HG03457 (cell line): Measurements from ENCODE around the gene ZNF672.

ENCODE experiments used
- ATAC-seq: cut with Tn5 transposase; IDR thresholded peaks from one replicate; pipeline ENCODE4 v1.9.1; 2021; ENCODE audit warnings: moderate number of reproducible peaks; ENCODE audit not compliant: unreplicated experiment

The ZNF672 gene

DNA sequence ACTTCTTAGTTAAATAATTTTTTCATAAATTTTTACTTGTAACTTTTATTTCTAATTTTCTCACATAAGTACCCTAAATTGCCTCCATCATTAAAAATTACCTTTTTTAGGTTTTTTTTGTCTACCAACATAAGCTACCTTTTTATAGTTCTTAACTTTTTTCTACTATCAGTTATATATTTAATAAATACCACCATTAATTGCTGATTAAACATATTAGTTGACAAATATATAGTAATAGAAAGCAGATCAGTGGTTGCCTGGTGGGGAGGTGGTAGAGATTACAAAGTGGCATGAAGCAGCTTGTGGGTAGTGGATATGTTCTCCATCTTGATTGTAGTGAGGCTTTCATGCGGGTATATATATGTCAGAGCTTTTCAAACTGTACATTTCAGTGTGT is 6.2 kb upstream of the ZNF672 start:
- ATAC-seq, result no peak

DNA sequence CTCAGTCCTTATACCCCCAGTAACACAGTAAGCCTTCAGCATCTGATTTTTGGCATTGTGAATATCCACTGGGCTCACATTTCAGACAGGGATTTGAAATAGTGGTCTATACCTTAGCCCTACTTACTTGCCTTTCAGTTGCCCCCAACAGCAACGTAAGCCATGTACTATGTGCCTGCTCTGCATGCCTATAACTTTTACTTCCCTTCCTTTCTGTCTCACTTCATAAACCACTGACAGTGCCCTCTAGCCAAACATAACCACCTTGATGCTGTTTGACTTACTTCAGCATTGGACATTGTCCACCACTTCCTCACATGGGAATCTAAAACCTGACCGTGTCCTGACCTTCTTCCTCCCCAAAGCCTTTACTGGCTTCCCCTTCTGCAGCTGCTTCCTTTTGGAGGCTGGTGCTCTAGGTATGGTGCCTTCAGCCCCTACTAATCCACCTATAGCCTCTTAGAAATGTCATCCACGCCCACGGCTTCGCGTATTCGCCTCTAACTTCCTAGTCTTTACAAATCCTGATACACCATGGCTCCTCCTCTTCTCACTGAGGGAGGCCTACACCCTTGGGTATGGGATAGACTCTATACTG is 3.6 kb upstream of the ZNF672 start:
- ATAC-seq, result no peak

DNA sequence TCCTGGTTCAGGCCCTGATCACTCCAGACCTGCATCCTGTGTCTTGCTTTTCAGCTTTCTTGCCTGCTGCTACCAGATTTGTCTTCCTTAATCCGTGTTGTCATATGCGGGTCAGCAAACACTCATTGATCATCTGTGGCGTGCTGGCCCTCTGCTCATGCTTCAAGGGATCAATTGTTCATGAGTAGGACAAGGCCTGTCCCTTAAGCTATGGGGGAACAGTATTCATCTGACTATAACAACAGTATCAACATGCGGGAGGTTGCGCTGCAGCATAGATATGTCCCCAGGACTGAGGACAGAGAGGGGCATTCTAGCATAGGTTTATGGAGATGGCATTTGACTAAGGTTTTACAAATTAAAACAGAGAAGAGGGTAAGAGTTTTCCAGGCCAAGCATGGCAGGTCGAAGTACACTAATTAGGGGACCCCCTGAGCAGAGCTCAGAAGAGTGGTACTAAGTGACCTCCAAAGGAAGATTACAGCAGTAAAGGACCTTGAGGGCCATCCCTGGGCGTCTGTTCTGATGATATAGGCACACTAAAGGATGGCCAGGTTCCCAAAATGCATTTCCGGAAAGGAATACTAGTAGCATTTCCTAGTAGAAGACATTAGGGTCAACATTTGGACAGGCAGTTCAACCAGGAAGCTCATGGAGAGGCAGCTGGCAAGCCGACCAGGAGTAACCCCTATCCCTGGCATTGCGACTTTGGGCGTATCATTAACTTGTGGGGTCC is 811 bp upstream of the ZNF672 start:
- no peak for ATAC-seq

DNA sequence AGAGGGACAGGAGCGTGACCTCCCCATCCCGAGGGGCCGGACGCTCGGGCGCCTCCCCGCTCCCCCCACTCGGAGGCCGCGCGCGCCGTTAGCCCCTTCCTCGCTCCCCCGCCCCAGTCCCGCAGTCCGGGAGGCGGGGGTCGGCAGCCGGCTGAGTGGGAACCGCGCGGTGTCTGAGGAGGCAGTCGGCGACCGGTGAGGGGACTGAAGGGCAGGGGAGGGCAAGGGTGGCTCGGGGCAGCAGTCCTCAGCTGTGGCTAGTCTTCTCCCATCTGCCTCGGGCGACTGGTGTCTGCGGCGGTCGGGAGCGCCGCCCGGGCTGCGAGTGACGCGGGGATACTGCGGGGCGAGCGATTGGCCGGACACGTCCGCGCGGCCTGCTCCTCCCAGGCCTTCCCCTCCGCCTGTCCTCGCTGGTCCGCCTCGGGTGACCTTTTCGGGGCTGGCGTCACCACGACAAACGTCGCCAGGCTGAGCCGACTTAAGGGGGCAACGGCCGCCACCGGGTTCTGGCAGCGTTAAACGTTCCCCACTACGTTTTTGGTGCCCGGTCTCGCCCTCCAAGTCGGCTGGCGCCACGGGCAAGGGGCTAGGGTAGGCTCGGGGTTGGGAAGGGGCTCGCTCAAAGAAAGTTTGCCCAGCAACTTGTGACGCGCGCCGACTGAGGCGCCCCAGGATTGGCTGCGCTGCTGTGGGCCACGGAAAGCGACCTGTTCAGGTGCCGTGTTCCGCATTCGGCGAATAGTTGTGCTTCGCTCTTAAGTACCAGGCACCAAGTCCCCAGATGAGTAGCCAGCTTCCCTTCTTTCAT is 538 bp downstream of the ZNF672 start:
- peak; percentile 59 for ATAC-seq

DNA sequence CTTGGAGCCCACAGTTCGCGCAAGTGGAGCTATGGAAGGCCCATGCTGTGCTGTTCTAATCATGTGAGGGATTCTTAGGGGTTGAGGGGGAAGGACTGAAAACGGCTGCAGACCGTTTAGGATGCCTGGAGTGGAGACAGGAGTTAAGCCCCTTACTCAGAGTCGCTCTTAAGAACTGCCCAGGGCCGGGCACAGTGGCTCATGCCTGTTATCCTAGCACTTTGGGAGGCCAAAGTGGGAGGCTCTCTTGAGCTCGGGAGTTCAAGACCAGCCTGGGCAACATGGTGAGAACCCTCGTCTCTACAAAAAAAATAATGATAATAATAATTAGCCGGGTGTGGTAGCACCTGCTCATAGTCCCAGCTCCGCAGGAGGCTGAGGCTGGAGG is 1.1 kb downstream of the ZNF672 start:
- ATAC-seq, result no peak

DNA sequence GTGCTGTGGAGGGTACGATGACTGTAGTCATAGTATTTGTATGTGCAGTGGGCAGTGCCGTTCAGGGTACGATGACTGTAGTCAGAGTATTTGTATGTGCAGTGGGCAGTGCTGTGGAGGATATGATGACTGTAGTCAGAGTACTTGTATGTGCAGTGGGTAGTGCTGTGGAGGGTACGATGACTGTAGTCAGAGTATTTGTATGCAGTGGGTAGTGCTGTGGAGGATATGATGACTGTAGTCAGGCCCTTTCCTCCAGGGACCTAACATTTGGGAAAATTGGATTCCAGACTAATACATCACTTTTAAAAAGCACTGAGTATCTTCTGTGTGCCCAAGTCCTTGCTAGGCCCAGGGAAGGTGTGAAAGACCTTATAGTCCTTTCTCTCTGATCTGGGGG is 2.9 kb downstream of the ZNF672 start:
- no peak for ATAC-seq

DNA sequence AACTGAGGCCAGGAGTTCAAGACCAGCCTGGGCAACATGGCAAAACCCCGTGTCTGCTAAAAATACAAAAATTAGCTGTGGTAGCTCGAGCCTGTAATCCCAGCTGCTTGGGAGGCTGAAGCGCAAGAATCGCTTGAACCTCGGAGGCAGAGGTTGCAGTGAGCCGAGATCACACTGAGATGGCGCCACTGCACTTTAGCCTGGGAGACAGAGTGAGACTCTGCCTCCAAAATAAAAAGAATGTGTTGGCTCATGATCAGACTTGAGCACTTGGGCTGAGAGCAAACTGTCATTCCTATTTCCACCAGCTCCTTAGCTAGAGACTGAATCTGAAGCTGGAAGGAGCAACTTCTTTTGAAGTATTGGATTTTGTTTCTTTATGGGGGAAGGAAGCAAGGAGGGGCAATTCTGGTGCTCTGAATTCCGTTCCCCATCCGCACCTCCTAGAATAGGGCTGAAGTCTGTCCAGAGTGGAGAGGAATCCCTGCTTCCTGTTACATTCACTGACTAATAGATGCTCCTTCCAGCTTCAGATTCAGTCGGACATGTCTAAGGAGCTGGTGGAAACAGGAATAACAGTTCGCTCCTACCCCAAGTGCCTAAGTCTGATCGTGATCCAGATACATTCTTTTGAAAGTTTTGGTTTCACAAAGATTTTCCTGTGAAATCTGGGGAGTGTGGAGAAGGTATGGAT is 3.8 kb downstream of the ZNF672 start:
- ATAC-seq, result no peak

DNA sequence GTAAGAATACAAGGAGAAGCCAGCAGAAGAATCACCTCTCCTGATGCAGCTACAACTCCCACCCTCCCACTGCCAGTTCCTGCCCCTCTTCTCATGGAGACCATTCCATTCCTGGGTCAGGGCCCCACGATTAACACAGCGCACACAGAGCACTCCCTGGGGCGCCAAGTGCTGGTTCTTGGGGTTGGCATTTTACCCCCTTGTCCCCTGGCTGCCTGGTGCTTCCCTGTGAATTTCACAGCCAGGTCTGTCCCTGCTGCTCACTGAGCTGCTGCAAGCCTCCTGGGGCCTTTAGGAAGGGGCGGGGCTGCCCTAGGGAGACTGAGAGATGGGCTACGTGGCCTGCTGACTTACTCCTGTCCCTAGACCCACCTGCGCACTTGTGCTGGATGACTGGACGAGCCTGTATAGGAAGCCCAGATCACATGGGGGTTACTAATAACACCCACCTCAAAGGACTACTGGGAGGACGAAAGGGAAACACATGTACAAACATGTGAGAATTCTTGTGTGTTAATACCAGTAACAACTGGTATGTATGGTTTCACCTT is 4.8 kb downstream of the ZNF672 start:
- ATAC-seq, result no peak

DNA sequence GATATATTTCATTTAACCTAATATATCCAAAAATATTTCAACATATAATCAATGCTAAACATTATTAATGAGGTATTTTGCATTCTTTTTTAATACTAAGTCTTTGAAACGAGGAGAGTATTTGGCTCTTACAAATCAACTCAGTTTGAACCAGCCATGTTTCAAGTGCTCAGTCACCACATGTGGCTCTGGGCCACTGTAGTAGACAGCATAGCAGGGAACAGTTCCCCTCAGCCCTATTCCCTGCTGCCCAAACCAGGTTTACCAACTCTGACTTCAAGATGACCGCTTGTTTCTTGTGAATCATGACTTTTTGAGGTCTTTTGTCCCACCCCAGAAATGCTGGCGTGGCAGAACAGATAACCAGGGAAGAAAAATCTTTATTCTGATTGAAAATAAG is 5.7 kb downstream of the ZNF672 start:
- ATAC-seq, result no peak

DNA sequence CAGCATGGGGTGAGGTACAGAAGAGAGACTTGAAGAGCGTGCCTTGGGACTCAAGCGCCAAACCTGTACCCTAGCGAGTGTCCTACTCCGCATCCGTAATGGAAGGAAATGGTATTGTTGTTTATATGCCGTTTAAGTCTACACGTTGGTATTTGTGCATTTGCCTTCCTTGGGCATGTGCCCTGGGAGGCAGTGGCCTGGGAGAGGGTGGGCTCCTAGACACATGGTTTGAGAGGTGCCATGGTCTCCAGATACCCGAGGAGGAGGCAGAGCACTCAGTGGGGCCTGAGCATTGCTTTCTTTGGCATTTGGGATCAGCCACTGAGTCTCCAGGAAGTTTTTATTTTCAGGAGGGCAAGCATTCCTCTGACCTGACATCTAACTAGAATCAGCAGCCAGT is 6.5 kb downstream of the ZNF672 start:
- no peak for ATAC-seq

DNA sequence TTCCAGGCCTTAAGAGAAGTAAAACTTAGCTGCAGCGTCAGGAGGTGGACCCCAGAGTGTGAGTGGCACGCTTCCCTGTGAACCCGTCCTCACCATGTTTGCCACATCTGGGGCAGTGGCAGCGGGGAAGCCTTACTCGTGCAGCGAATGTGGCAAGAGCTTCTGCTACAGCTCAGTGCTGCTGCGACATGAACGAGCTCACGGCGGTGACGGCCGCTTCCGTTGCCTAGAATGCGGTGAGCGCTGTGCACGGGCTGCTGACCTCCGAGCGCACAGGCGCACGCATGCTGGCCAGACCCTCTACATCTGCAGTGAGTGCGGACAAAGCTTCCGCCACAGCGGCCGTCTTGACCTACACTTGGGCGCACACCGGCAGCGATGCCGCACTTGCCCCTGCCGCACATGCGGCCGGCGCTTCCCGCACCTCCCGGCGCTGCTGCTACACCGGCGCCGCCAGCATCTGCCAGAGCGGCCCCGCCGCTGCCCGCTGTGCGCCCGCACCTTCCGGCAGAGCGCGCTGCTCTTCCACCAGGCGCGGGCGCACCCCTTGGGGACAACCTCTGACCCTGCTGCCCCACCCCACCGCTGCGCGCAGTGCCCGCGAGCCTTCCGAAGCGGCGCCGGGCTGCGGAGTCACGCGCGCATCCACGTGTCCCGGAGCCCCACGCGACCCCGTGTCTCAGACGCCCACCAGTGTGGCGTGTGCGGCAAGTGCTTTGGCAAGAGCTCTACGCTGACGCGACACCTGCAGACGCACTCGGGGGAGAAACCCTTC is 9.3 kb downstream of the ZNF672 start:
- no peak for ATAC-seq

DNA sequence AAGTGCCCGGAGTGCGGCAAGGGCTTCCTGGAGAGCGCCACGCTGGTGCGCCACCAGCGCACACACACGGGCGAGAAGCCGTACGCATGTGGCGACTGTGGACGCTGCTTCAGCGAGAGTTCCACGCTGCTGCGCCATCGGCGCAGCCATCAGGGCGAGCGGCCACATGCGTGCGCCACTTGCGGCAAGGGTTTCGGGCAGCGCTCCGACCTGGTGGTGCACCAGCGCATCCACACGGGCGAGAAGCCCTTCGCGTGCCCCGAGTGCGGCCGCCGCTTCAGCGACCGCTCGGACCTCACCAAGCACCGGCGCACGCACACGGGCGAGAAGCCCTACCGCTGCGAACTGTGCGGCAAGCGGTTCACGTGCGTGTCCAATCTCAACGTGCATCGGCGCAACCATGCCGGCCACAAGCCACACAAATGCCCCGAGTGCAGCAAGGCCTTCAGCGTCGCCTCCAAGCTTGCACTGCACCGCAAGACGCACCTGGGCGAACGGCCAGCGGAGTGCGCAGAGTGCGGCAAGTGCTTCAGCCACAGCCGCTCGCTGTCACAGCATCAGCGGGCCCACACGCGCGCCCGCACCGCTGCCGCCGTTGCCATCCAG is 10.0 kb downstream of the ZNF672 start:
- ATAC-seq, result no peak

DNA sequence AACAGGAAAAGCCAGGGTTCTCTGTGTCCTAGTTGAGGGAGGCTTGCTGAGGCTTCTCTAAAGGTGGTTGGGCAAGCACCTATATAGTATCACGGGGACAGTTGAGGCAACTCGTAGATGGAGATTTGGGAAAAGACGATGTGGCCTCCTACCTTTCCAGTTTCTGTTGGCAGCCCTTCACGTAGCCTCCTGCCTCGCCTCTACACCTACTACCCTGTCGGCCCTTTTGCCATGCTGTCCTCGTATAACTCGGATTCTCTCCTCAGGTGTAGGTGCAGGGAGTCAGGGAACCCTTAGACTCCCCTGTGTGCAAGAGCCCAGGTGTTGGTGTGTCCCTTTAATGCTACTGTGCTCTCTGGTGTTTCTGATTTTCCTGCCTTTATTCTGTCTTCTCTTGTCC is 10.6 kb downstream of the ZNF672 start:
- no peak for ATAC-seq

DNA sequence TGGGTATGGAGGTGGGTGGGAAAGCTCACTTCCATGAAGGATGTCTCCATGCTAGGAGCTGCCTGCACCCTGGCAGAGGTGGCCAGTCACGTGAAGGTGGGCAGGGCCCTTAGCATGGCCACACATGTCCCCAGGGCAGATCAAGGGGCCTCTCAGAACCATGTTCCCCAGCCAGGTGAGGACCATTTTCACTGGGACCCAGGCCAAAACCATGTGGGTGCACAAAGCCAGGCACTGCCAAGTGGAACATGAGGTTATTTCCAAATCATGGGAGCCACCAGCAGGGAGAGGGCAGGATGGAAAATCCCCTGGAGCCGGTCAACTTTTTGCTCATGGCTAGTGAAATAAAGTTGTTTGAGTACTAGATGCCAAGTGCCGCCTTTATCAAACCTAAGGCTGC is 11.1 kb downstream of the ZNF672 start:
- no peak for ATAC-seq

DNA sequence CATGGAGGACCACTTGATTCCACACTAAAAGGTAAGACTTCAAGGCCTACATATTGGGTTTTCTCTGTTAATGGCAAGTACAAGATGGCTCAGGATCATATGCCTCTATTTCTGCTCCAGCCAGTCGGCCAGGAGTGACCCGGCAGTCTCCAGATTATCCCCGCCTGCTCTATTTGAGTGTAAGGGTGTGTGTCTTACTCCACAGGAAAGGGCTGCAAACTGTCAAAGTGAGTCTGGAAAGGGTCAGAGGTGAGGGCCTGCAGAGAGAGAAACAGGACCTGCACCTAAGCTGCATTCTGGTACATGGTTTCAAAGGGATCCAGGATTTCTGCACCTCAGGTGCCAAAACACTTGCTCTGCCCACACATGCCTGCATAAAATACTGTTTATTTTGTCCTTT is 11.6 kb downstream of the ZNF672 start:
- ATAC-seq, result no peak

DNA sequence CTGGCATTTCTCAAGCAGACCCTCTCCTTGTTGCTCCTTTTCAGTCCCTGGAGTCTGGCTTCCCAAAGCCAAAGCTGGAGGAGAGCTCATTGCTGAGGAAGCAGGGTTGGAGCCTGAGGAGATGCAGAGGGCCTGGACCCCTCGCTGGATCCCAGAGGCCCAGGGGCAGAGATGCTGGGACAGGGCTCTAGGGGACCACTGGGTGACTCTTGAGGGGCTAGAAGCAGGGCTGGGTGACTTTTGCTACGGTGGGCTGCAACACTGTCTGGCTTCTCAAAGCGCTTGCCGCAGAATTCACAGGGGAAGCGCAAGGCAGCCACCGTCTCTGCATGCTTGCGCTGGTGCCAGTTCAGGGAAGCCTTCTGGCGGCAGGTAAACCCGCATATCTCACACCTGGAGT is 12.1 kb downstream of the ZNF672 start:
- ATAC-seq, result no peak

DNA sequence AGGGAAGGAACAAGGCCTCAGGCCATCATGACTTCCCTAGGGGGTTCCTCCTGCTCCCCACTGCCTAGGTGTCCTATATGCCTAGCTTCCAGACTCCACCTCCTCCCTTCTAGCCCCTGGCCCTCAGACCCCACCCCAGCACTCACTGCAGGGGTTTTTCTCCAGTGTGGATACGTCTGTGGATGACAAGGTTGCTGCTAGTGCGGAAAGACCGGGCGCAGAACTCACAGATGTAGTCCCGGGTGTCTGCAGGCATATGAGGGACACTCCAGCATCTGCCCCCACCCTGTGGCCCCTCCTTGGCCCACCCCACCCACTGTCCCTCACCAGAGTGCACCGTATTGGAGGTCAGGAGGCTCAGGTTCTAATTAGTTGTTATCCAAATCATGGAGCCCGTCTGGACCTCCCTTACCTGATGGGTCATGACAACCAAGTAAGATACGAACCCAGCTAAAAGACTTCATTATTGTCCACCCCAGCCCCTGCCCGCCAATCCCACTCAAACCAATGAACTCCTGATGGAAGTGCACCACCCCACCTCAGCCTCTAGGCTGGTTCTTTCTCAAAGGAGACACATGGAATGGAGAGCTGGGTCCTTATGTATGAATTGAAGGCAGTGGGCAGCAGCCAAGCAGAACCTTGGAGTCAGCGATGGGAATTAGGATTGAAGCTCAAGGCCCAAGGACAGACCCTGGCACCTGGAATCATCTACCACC is 12.7 kb downstream of the ZNF672 start:
- no peak for ATAC-seq

DNA sequence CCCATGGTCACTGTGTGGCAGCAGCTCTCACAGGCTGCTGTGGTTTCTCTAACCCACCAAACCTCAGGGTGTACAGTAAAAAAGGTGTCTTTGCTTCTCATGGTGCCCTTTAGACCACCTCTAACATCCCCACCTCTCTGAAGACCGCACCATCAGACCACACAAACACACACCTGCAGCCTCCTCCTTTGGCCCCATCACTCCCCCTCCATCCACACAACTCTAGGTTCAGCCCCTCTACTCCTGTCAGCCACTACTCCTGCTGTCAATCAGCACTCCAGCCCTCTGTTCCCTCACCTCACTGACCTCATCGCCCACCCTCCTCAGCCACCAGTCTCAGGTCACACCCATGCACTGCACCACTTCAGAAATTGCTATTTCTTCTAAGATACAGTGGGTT is 13.4 kb downstream of the ZNF672 start:
- ATAC-seq, result no peak
